Endothelial cell of coronary artery (primary cell): ENCODE measurements around the gene CNNM4. TPM values are rescaled to one million over a fixed set of nuclear protein-coding genes. Genes with fewer than 3 reads are reported as not detected.

Experiments
- total RNA-seq: library from RNA; depleted of rRNA; stranded (reverse); fragments of >200 nt; gene quantifications from 2 replicates; pipeline ENCODE4 v1.2.3, GENCODE V29; 2014

The CNNM4 gene
- total RNA-seq = 2.0 and 3.2 TPM in 2 replicates

DNA sequence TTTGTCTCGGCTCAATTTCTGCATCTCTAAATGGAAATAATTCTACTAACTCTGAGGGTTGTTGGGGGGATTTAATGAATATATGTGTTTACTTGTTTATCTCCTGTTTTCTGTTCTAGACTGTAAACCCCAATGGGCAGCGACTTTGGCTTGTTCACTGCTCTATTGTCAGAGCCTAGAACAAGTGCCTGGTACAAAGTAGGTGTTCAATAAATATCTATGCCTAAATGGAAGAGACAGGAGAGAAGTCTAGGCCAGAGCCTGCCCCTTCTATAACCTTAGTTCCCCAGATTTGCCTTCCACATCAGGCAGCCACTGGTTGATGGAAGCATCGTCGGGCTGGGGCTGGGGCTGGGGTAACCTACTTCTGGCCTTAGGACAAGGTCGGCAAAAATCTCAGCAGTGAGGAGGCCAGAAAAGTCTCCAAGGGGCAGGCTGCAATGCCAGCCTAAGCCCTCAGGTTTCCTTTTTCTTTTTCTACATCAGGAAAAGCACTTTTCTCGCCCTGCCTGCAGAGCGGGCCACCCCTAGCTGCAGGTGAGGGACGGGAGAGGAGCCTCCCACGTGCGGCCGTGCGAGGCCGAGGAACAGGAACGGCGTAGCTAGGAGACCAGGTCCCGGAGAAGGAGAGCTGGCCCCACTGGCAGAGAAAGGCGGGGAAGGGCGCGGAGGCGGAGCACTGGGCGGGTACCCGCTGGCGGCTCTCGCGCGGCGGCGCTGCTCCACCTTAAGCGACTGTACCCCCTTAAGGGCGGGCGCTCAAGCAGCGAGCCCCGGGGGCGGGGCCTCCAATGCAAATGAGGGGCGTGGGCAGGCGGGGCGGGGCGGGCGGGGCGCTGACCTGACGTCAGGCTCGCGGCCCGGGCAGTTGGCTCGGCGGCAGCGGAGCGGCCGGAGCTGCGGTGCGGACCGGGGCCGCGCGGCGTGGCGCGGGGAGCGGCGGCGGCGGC lies at the start of gene CNNM4:
CNNM4 (plus strand) TSS at position 867 of the 950 bp plus-strand sequence. CDS start 98 bp downstream, outside the sequence.

DNA sequence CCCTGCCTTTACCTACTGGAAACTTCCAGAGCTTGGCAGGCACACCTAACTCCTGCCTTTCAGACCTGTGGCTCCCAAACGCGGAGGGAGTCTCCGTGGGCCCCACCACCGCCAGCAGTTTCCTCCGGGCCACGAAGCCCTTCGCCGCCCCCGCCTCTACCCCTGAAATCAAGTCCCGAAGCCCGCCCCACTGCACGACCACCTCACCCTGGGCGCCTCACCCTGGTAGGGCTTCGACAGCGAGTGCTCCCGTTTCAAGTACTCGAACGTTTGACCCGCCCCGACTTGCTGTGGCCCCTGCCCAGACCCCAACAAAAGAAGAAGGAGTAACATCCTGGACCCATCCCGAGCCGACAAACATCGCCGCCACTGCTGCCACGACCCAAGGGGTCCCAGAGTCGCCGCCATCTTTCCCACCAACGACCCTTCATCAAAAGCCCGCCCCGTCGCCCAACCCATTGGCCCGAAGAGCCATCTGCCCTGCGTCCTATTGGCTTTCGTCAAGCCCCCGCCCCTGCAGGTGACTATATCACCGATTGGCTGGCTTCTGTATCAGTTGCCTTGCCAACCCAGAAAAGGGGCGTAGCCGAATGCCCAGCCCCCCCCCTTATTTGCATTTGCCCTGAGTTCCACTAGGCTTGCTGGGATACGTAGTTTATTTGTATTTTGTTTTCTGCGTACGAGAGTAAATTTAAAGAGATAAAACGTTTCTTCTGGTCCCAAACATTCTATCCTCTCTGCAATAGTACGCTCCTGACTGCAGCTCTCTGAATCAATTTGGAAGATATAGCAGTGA lies 20.9 kb upstream of the CNNM4 start, which contains the start of gene LMAN2L:
LMAN2L (minus strand) TSS at position 432 of the 796 bp plus-strand sequence; CDS start at position 408, 24 bp downstream.

DNA sequence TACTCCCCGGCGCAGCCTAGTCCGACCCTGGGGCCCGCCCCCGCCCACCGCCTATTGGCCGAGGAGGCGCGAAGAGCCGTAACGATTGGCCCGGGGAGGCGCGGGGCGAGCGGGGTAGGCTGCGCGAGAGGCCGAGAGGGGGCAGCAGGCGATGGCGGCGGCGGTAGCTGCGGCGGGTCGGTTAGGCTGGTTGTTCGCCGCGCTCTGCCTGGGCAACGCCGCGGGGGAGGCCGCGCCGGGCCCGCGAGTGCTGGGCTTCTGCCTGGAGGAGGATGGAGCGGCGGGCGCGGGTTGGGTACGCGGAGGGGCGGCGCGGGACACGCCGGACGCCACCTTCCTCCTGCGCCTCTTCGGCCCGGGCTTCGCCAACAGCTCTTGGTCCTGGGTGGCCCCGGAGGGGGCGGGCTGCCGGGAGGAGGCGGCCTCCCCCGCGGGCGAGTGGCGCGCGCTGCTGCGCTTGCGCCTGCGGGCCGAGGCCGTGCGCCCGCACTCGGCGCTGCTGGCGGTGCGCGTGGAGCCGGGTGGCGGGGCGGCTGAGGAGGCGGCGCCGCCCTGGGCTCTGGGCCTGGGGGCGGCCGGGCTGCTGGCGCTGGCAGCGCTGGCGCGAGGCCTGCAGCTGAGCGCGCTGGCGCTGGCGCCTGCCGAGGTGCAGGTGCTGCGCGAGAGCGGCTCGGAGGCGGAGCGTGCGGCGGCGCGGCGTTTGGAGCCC lies 55.6 kb downstream of the CNNM4 start, which contains the start of gene CNNM3:
CNNM3 (plus strand) TSS at position 142 of the 709 bp plus-strand sequence; CDS start at position 152, 10 bp downstream.

DNA sequence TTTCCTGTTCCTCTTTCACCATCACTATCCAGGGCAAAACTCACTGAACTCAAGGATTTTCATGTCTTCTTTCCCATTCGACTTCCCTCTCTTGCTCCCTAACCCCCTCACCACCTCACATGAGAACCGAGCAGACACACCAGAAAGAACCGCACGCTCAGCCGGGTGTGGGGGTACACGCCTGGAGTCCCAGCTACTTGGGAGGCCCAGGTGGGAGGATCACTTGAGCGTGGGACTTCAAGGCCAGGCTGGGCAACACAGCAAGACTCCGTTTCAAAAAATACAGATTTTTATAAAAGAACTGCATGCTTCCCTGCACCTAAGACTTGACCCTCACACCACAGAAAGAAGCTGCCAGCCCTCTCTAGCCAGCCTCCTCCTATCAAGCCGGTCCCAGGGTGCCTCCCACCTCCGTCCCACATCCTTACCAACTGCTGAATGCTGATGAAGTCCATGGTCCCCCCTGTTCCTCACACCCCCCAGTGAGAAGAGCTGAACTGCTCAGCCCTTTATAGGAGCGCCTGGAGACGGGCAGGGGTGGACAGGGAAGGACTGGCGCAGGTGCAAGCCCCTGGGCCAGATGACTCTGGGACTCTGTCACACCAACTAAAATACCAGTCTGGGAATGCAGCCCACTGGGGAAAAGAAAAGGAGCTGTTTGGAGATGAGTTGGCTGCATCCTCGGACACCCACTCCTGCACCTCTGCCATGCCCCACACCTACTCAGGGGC lies 83.0 kb downstream of the CNNM4 start, which contains the start of gene ANKRD23:
ANKRD23 (minus strand) TSS at position 484 of the 731 bp plus-strand sequence; CDS start at position 455, 29 bp downstream.

DNA sequence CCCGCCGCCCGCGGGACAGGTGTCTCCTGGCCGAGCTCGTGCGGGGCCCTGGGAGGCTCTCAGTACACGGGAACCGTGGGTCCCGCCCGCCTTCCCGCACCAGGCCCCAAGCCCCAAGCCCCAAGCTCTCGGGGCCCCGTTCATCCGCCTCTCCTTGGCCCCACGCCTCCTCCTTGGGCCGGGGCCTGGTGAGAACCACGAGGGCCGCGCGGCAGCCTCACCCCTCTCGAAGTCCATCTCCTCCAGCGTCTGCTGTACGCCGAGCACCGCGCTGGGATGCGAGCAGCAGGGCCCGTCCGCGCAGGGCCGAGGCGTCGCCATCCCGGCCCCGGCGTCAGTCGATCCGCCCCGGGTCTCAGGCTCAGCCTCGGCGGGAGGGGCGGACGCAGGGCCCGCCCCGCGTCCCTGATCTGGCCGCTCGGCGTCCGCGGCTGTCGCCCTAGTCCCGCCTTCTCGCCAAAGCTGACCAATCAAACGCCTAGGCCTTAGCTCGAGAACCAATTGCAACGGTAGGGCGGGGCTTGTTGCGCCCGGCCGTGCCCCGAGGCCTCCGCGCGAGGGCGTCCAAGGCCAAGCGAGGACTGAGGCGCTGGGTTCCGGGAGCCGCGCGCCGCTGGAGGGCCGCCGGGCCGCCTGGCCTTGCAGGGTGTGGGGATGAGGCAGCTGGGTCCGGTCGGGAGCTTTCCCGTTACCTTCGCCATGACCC lies 97.1 kb downstream of the CNNM4 start, which contains the start of gene ANKRD39:
ANKRD39 (minus strand) TSS at position 350 of the 706 bp plus-strand sequence; CDS start at position 321, 29 bp downstream.

Other genes starting within 250 kb of the CNNM4 start
- gene ARID5A, start 224.2 kb upstream of the CNNM4 start, total RNA-seq = 7.7 and 7.9 TPM in 2 replicates
- 22.4 and 23.8 TPM in 2 replicates for gene KANSL3, start 122.6 kb upstream of the CNNM4 start, total RNA-seq
- under 0.01 and 0.09 TPM in 2 replicates for gene FER1L5, start 118.1 kb upstream of the CNNM4 start, total RNA-seq
- 22.7 and 25.9 TPM in 2 replicates for gene LMAN2L, start 20.8 kb upstream of the CNNM4 start, total RNA-seq
- 6.6 and 10.0 TPM in 2 replicates for gene CNNM3, start 55.4 kb downstream of the CNNM4 start, total RNA-seq
- gene ANKRD23, start 83.1 kb downstream of the CNNM4 start, total RNA-seq = 0.45 and 1.2 TPM in 2 replicates
- gene ANKRD39, start 97.1 kb downstream of the CNNM4 start, total RNA-seq = 6.3 and 6.9 TPM in 2 replicates
- 17.2 and 18.2 TPM in 2 replicates for gene SEMA4C, start 109.2 kb downstream of the CNNM4 start, total RNA-seq
- 0.09 TPM in 1 of 2 replicates, not detected in the other for gene FAM178B, start 225.7 kb downstream of the CNNM4 start, total RNA-seq